MCF 10A (cell line): Measurements from ENCODE around the gene LGALS3BP. TPM values are rescaled to one million over a fixed set of nuclear protein-coding genes. Genes with fewer than 3 reads are reported as not detected.

Source experiments
- BruUV-seq: library from RNA; stranded (reverse); fragments of 400-500 nt; replicated peaks from 2 replicates; lab custom pipeline; 2021; lab: Mats Ljungman, UMichigan
- CTCF ChIA-PET: fragments of 300-600 bp; sonication (Branson Sonifier 250); formaldehyde crosslinking; extraction: SDS; loops from one replicate; lab custom pipeline; 2021; ENCODE audit warnings: antibody characterized with exemption, inconsistent platforms; lab: Yijun Ruan, JAX
- POLR2A ChIA-PET: fragments of 300-600, 350-650 bp; sonication (Branson Sonifier 250); formaldehyde crosslinking; extraction: SDS; loops from one replicate; lab custom pipeline; 2020; ENCODE audit warnings: antibody characterized with exemption, inconsistent platforms; lab: Yijun Ruan, JAX
- DNase-seq: peaks from one replicate; pipeline ENCODE4 v3.0.0-alpha.2; 2018; ENCODE audit not compliant: unreplicated experiment
- H3K27ac Mint-ChIP-seq: one replicate; pipeline ENCODE4 v1.8.0; 2022; ENCODE audit warnings: mild to moderate bottlenecking, low read depth, mixed read lengths; ENCODE audit not compliant: unreplicated experiment
- H3K27me3 Mint-ChIP-seq: one replicate; pipeline ENCODE4 v1.8.0; 2022; ENCODE audit warnings: mixed read lengths; ENCODE audit not compliant: insufficient read depth, unreplicated experiment
- H3K36me3 Mint-ChIP-seq: one replicate; pipeline ENCODE4 v1.8.0; 2022; ENCODE audit warnings: mild to moderate bottlenecking, moderate library complexity, mixed read lengths; ENCODE audit not compliant: insufficient read depth, unreplicated experiment
- H3K4me1 Mint-ChIP-seq: one replicate; pipeline ENCODE4 v1.8.0; 2022; ENCODE audit warnings: mixed read lengths; ENCODE audit not compliant: insufficient read depth, unreplicated experiment
- H3K4me3 Mint-ChIP-seq: one replicate; pipeline ENCODE4 v1.8.0; 2022; ENCODE audit warnings: mild to moderate bottlenecking, moderate library complexity, mixed read lengths; ENCODE audit not compliant: unreplicated experiment
- H3K9me3 Mint-ChIP-seq: one replicate; pipeline ENCODE4 v1.8.0; 2022; ENCODE audit warnings: mixed read lengths; ENCODE audit not compliant: unreplicated experiment
- CTCF ChIP-seq: fragments of 200-600 bp; IDR thresholded peaks from one replicate; pipeline ENCODE4 v1.8.0; 2022; ENCODE audit warnings: antibody characterized with exemption, mild to moderate bottlenecking; ENCODE audit not compliant: unreplicated experiment
- intact Hi-C: fragments of 100-400 bp; cut with micrococcal nuclease; formaldehyde crosslinking; loops from 2 replicates; pipeline ENCODE4 v1.14.1; 2022
- total RNA-seq: library from RNA; stranded (reverse); gene quantifications from 2 replicates; pipeline ENCODE4 v1.2.3, GENCODE V29; 2022

LGALS3BP gene
- total RNA-seq, 1 experiment from 2014 or later = 58.0 TPM

GRCh38 chr17:79002796-79003593, 23.3 kb upstream of the LGALS3BP start:
- H3K36me3 Mint-ChIP-seq = peaks cover 22% of the 10 kb centered on the region
- TF ChIP-seq CTCF = no peak
- H3K27ac Mint-ChIP-seq = peak overlapping the region; percentile 77
- DNase-seq = no peak
- ChIA-PET POLR2A (no interaction called here), CTCF (interaction anchor here (1.0 to 1.2 kb wide), 2 partner anchors 10 to 85 kb away, joined by 4 to 5 read pairs; no protein-coding TSS in a partner anchor)
- no peaks in the 10 kb centered on the region for H3K9me3 Mint-ChIP-seq
- peaks cover 12% of the 10 kb centered on the region for H3K4me1 Mint-ChIP-seq
- H3K27me3 Mint-ChIP-seq = no peaks in the 10 kb centered on the region
- BruUV-seq = no TSS peak
- no peak overlapping the region for H3K4me3 Mint-ChIP-seq
- intact Hi-C loops = no loop called here

GRCh38 chr17:79002291-79002690, 22.6 kb upstream of the LGALS3BP start:
- Mint-ChIP-seq H3K4me1 (peaks cover 6% of the 10 kb centered on the region), H3K27me3 (no peaks in the 10 kb centered on the region), H3K4me3 (no peak overlapping the region), H3K36me3 (peaks cover 28% of the 10 kb centered on the region), H3K27ac (no peak overlapping the region), H3K9me3 (no peaks in the 10 kb centered on the region)
- no TSS peak for BruUV-seq
- no peak for TF ChIP-seq CTCF
- intact Hi-C loops = no loop called here
- no peak for DNase-seq
- ChIA-PET POLR2A (no interaction called here), CTCF (interaction anchor here (0.5 to 1.2 kb wide), 2 partner anchors 9 to 138 kb away, joined by 3 to 5 read pairs; no protein-coding TSS in a partner anchor)

GRCh38 chr17:79001190-79002020, 21.7 kb upstream of the LGALS3BP start:
- Mint-ChIP-seq H3K9me3 (no peaks in the 10 kb centered on the region), H3K4me1 (no peaks in the 10 kb centered on the region)

More at GRCh38 chr17:79001190-79002020, 21.7 kb upstream of the LGALS3BP start:
- H3K36me3 Mint-ChIP-seq = peaks cover 28% of the 10 kb centered on the region
- intact Hi-C loops = no loop called here
- no peak for TF ChIP-seq CTCF
- ChIA-PET POLR2A (interaction anchor here (0.6 to 0.7 kb wide), 2 partner anchors 17 to 19 kb away, joined by 3 read pairs; no protein-coding TSS in a partner anchor), CTCF (interaction anchor here (1.2 kb wide), 1 partner anchor 8 kb away, joined by 5 read pairs; no protein-coding TSS in a partner anchor)
- DNase-seq = no peak
- no peak overlapping the region for H3K4me3 Mint-ChIP-seq
- H3K27ac Mint-ChIP-seq = no peak overlapping the region
- no TSS peak for BruUV-seq
- no peaks in the 10 kb centered on the region for H3K27me3 Mint-ChIP-seq
